KMS-11 (cell line): ENCODE data around the gene CCDC136.

Experiments used
- H2AFZ ChIP-seq: fragments of 200-600 bp; sonication (generic); 2 replicates; pipeline ENCODE4 v1.6.1; 2016; ENCODE audit warnings: antibody characterized with exemption, mixed run types, low read depth
- H3K27ac ChIP-seq: fragments of 200-600 bp; sonication (generic); 2 replicates; pipeline ENCODE4 v1.6.1; 2016; ENCODE audit warnings: mild to moderate bottlenecking, mixed run types
- H3K27me3 ChIP-seq: fragments of 200-600 bp; sonication (generic); 2 replicates; pipeline ENCODE4 v1.6.1; 2017; ENCODE audit warnings: mild to moderate bottlenecking, low read depth, mixed run types, moderate library complexity; ENCODE audit not compliant: insufficient read depth
- H3K36me3 ChIP-seq: fragments of 200-600 bp; sonication (generic); 2 replicates; pipeline ENCODE4 v1.6.1; 2017; ENCODE audit warnings: mild to moderate bottlenecking, mixed run types; ENCODE audit not compliant: insufficient read depth
- H3K4me1 ChIP-seq: fragments of 200-600 bp; sonication (generic); 2 replicates; pipeline ENCODE4 v1.6.1; 2016; ENCODE audit warnings: mild to moderate bottlenecking, low read depth, mixed run types; ENCODE audit not compliant: poor library complexity, severe bottlenecking
- H3K4me2 ChIP-seq: fragments of 200-600 bp; sonication (generic); 2 replicates; pipeline ENCODE4 v1.7.0; 2016; ENCODE audit warnings: mild to moderate bottlenecking, mixed run types
- H3K4me3 ChIP-seq: fragments of 200-600 bp; sonication (generic); IDR thresholded peaks from 2 replicates; pipeline ENCODE4 v1.6.1; 2017; ENCODE audit warnings: low read depth, low read length, mixed read lengths; ENCODE audit not compliant: insufficient read depth
- H3K79me2 ChIP-seq: fragments of 200-600 bp; sonication (generic); 2 replicates; pipeline ENCODE4 v1.6.1; 2016; ENCODE audit warnings: low read depth, mixed run types; ENCODE audit not compliant: insufficient read depth
- H3K9ac ChIP-seq: fragments of 200-600 bp; sonication (generic); 2 replicates; pipeline ENCODE4 v1.6.1; 2016; ENCODE audit warnings: mild to moderate bottlenecking, mixed run types
- H4K20me1 ChIP-seq: fragments of 200-600 bp; sonication (generic); 2 replicates; pipeline ENCODE4 v1.6.1; 2016; ENCODE audit warnings: mild to moderate bottlenecking, mixed run types; ENCODE audit not compliant: insufficient read depth
- TF ChIP-seq, protein P1 (sequence below): fragments of 200-600 bp; sonication (generic); conservative IDR thresholded peaks from 2 replicates; pipeline ENCODE4 v1.6.1; 2017; ENCODE audit warnings: low read depth, mild to moderate bottlenecking, antibody characterized with exemption, low read length, moderate library complexity, mixed read lengths

CCDC136 gene

DNA sequence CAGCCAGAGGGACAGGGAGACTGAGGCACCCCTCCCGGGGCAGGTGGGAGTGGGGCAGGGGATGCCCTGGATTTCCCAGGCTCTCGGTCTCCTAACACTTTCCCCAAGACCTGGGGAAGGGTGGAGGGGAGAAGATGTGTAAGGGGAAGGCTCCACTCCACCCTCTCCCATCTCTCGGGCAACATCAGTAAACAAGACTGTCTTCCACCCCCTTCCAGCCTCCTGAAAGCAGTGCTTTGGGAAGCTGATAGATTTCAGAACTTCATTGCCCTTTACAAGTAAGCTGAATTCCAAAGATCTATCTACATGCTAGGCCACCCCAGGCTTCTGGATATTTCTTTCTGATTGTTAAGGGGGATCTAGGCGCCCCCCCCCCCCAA, 42.2 kb downstream of the CCDC136 start:
- Histone ChIP-seq H4K20me1 (no peaks in the 10 kb centered on the region), H3K4me3 (no peak overlapping the region), H3K27me3 (peaks cover 28% of the 10 kb centered on the region), H2AFZ (no peak overlapping the region), H3K27ac (no peak overlapping the region), H3K79me2 (no peaks in the 10 kb centered on the region), H3K4me2 (no peak overlapping the region), H3K36me3 (no peaks in the 10 kb centered on the region), H3K9ac (no peak overlapping the region), H3K4me1 (no peaks in the 10 kb centered on the region)
- TF ChIP-seq, protein P1, sequence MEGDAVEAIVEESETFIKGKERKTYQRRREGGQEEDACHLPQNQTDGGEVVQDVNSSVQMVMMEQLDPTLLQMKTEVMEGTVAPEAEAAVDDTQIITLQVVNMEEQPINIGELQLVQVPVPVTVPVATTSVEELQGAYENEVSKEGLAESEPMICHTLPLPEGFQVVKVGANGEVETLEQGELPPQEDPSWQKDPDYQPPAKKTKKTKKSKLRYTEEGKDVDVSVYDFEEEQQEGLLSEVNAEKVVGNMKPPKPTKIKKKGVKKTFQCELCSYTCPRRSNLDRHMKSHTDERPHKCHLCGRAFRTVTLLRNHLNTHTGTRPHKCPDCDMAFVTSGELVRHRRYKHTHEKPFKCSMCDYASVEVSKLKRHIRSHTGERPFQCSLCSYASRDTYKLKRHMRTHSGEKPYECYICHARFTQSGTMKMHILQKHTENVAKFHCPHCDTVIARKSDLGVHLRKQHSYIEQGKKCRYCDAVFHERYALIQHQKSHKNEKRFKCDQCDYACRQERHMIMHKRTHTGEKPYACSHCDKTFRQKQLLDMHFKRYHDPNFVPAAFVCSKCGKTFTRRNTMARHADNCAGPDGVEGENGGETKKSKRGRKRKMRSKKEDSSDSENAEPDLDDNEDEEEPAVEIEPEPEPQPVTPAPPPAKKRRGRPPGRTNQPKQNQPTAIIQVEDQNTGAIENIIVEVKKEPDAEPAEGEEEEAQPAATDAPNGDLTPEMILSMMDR, result no peak

DNA sequence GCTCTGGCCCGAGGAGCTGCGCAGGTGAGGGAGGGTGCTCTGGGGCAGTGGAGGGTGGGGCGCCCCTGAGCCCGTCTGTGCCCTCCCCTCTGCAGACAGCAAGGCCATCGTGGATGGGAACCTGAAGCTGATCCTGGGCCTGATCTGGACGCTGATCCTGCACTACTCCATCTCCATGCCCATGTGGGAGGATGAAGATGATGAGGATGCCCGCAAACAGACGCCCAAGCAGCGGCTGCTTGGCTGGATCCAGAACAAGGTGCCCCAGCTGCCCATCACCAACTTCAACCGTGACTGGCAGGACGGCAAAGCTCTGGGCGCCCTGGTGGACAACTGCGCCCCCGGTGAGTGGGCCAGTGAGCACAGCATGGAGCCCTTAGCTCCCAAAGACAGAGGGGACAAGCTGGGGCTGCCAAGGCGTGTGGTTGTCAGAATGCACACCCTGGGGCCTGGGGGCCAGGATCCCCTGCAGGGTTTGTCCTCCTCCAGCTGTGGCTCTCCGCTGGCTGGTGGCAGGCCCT, 43.5 kb downstream of the CCDC136 start:
- H3K79me2 ChIP-seq, result no peaks in the 10 kb centered on the region
- H3K4me1 ChIP-seq, result no peaks in the 10 kb centered on the region
- no peak overlapping the region for H3K4me3 ChIP-seq
- TF ChIP-seq, protein P1, result no peak
- H3K9ac ChIP-seq, result no peak overlapping the region
- H3K27ac ChIP-seq, result no peak overlapping the region
- H3K36me3 ChIP-seq, result no peaks in the 10 kb centered on the region
- no peaks in the 10 kb centered on the region for H4K20me1 ChIP-seq
- peaks cover 28% of the 10 kb centered on the region for H3K27me3 ChIP-seq
- H2AFZ ChIP-seq, result no peak overlapping the region
- H3K4me2 ChIP-seq, result no peak overlapping the region

DNA sequence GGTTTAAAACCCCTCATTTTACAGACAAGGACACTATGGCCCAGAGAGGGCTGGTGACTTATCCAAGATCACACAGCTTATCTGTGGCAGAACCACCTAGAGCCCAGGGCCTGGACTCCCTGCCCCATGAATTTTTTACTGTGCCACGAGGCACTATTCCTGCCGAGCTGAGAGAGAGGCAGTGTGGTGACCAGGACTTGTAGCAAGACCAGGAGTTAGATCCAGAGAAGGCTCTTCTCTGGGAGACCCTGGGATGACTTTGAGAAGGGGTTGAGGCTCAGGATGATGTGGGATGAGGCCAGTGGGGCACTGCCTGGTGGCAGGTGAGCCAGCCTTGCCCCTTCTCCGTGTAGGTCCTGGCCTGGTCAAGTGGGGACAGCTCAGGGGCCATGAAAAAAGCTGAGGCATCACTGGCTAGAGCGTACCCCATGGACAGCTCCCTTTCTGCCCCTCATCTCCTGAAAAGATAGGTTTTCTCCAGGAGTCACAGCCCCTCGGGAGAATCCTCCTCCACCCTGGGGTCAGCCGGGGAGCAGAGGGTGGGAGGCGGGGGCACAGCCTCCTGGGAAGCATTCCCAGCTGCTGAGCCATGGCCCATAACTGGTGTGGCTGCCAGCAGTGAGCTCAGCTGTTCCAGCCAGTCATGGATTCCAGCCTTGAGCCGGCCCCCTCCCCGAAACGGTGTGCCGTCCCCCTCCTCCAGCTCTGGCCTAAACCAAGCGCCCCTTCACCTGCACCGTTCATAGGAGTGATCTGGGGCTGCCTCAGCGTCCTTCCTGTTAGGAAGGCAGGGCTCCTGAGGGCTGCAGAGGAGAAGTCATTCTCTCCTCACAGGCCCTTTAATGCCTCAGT, 44.2 kb downstream of the CCDC136 start:
- TF ChIP-seq, protein P1, result no peak
- Histone ChIP-seq H3K79me2 (no peaks in the 10 kb centered on the region), H3K4me2 (no peak overlapping the region), H3K9ac (no peak overlapping the region), H3K36me3 (no peaks in the 10 kb centered on the region), H3K4me1 (no peaks in the 10 kb centered on the region), H3K4me3 (no peak overlapping the region), H4K20me1 (no peaks in the 10 kb centered on the region), H3K27ac (no peak overlapping the region), H2AFZ (no peak overlapping the region), H3K27me3 (peaks cover 23% of the 10 kb centered on the region)

DNA sequence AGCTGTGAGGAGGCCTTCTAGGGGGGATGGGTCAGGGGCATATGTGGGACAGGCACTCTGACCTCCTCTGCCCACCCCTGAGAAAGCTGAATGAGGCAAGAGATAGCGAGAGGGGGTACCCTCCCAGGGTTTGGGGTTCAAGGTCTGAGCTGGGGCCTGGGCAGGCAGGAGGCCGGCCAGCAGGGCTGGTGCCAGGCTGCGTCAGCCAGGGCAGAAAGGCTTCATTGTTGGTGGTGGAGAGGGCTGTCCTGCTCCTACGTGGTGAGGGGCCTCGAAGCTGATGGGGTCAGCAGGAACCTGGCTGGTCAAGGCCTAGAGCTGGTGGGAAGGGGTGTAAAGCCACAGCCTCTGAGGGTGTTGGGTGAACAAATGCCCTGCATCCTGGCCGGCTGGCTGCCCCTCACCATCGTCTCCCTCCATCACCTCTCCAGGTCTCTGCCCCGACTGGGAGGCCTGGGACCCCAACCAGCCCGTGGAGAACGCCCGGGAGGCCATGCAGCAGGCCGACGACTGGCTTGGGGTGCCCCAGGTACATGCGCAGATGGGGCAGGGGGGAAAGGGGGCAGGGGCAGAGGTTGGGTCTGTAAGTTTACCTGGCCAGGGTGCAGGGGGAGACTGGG, 45.1 kb downstream of the CCDC136 start:
- Histone ChIP-seq H3K27ac (no peak overlapping the region), H3K4me3 (no peak overlapping the region), H3K9ac (no peak overlapping the region), H3K79me2 (no peaks in the 10 kb centered on the region), H3K36me3 (no peaks in the 10 kb centered on the region), H2AFZ (no peak overlapping the region), H3K4me2 (no peak overlapping the region), H4K20me1 (no peaks in the 10 kb centered on the region), H3K27me3 (peaks cover 18% of the 10 kb centered on the region; the same call in 1 of the 2 replicates), H3K4me1 (peaks cover 2% of the 10 kb centered on the region)
- TF ChIP-seq, protein P1, result no peak
